SKM-1 treated with dmso at 0.1 percent for 144 hours (cell line): ENCODE data around the gene GARS1.

Experiments used
- DNase-seq: peaks from one replicate; lab custom pipeline; 2025; ENCODE audit not compliant: unreplicated experiment; lab: John Stamatoyannopoulos, UW

GARS1 gene

GRCh38 chr7:30654296-30655090, 59.8 kb downstream of the GARS1 start:
- no peak for DNase-seq

- no peak for DNase-seq
Measured at GRCh38 chr7:30655096-30655970, 60.7 kb downstream of the GARS1 start.

GRCh38 chr7:30656006-30656957, 61.6 kb downstream of the GARS1 start:
- DNase-seq, result no peak

GRCh38 chr7:30657131-30657530, 62.5 kb downstream of the GARS1 start:
- no peak for DNase-seq

GRCh38 chr7:30658479-30659074, 63.9 kb downstream of the GARS1 start:
- peak; percentile 12 for DNase-seq

GRCh38 chr7:30659312-30659711, 64.6 kb downstream of the GARS1 start:
- DNase-seq, result no peak

GRCh38 chr7:30660331-30661255, 65.9 kb downstream of the GARS1 start:
- no peak for DNase-seq

- DNase-seq, result no peak
Measured at GRCh38 chr7:30661926-30662325, 67.2 kb downstream of the GARS1 start.

- DNase-seq, result no peak
Measured at GRCh38 chr7:30662431-30662939, 67.8 kb downstream of the GARS1 start.

- no peak for DNase-seq
Measured at GRCh38 chr7:30663414-30663813, 68.7 kb downstream of the GARS1 start.

- no peak for DNase-seq
Measured at GRCh38 chr7:30664184-30664885, 69.7 kb downstream of the GARS1 start.

GRCh38 chr7:30665043-30665442, 70.4 kb downstream of the GARS1 start:
- no peak for DNase-seq

GRCh38 chr7:30665449-30665848, 70.8 kb downstream of the GARS1 start:
- DNase-seq, result no peak

- DNase-seq, result no peak
Measured at GRCh38 chr7:30667172-30667571, 72.5 kb downstream of the GARS1 start.

GRCh38 chr7:30668102-30668501, 73.4 kb downstream of the GARS1 start:
- no peak for DNase-seq

- DNase-seq, result no peak
Measured at GRCh38 chr7:30671793-30672465, 77.3 kb downstream of the GARS1 start.

- DNase-seq, result no peak
Measured at GRCh38 chr7:30674420-30674819, 79.7 kb downstream of the GARS1 start.

- no peak for DNase-seq
Measured at GRCh38 chr7:30674876-30675275, 80.2 kb downstream of the GARS1 start.
